Neural cell (in vitro differentiated cells): ENCODE results near the gene SLC11A2. TPM values are rescaled to one million over a fixed set of nuclear protein-coding genes. Genes with fewer than 3 reads are reported as not detected.

Experiments used
- H2AFZ ChIP-seq: fragments of 200-600, 300-800 bp; sonication (generic), shearing (Covaris generic); 2 replicates; pipeline ENCODE4 v1.6.0; 2014; ENCODE audit warnings: low read depth, mild to moderate bottlenecking, antibody characterized with exemption, low read length, moderate library complexity
- H3F3A ChIP-seq: fragments of 200-600 bp; shearing (Covaris generic); 2 replicates; pipeline ENCODE4 v1.6.1; 2016; ENCODE audit warnings: mild to moderate bottlenecking, moderate library complexity, mixed read lengths, antibody characterized with exemption, low read length; ENCODE audit not compliant: insufficient read depth, poor library complexity, severe bottlenecking
- H3K27ac ChIP-seq: fragments of 200-600, 300-800 bp; sonication (generic), shearing (Covaris generic); 2 replicates; pipeline ENCODE4 v1.5.1; 2014; ENCODE audit warnings: mild to moderate bottlenecking, low read length, moderate library complexity
- H3K27me3 ChIP-seq: fragments of 300-800, 200-600 bp; sonication (generic), shearing (Covaris generic); 2 replicates; pipeline ENCODE4 v1.6.0; 2014; ENCODE audit warnings: mild to moderate bottlenecking, low read depth, low read length, moderate library complexity; ENCODE audit not compliant: insufficient read depth
- H3K36me3 ChIP-seq: fragments of 300-800, 200-600 bp; sonication (generic), shearing (Covaris generic); 2 replicates; pipeline ENCODE4 v1.5.1; 2014; ENCODE audit warnings: mild to moderate bottlenecking, antibody characterized with exemption, low read length, moderate library complexity; ENCODE audit not compliant: insufficient read depth
- H3K4me2 ChIP-seq: fragments of 300-800, 200-600 bp; sonication (generic), shearing (Covaris generic); 2 replicates; pipeline ENCODE4 v1.6.0; 2014; ENCODE audit warnings: mild to moderate bottlenecking, low read length
- H3K4me3 ChIP-seq: fragments of 300-800, 200-600 bp; sonication (generic), shearing (Covaris generic); 2 replicates; pipeline ENCODE4 v1.5.1; 2014; ENCODE audit warnings: mild to moderate bottlenecking, low read length, moderate library complexity
- H3K79me2 ChIP-seq: fragments of 200-600 bp; shearing (Covaris generic); replicated peaks from 2 replicates; pipeline ENCODE4 v1.6.0; 2014; ENCODE audit warnings: mild to moderate bottlenecking, low read length, moderate library complexity; ENCODE audit not compliant: insufficient read depth
- H3K9ac ChIP-seq: fragments of 300-800, 200-600 bp; sonication (generic), shearing (Covaris generic); 2 replicates; pipeline ENCODE4 v1.6.1; 2016; ENCODE audit warnings: mild to moderate bottlenecking, low read length, mixed read lengths
- H3K9me2 ChIP-seq: fragments of 200-600 bp; shearing (Covaris generic); 2 replicates; pipeline ENCODE4 v1.6.1; 2016; ENCODE audit warnings: mild to moderate bottlenecking, low read length, mixed read lengths; ENCODE audit not compliant: insufficient read depth
- H3K9me3 ChIP-seq: fragments of 200-600, 300-800 bp; sonication (generic), shearing (Covaris generic); 2 replicates; pipeline ENCODE4 v1.6.1; 2016; ENCODE audit warnings: mild to moderate bottlenecking, mixed run types, low read length, moderate library complexity, mixed read lengths
- H4K20me1 ChIP-seq: fragments of 200-600 bp; shearing (Covaris generic); 2 replicates; pipeline ENCODE4 v1.6.1; 2016; ENCODE audit warnings: mild to moderate bottlenecking, mixed run types; ENCODE audit not compliant: insufficient read depth
- CTCF ChIP-seq: fragments of 450-650 bp; IDR thresholded peaks from 2 replicates; pipeline ENCODE4 v1.5.1; 2014; ENCODE audit warnings: antibody characterized with exemption, mild to moderate bottlenecking, moderate library complexity; ENCODE audit not compliant: poor library complexity, severe bottlenecking
- EP300 ChIP-seq: fragments of 450-650 bp; conservative IDR thresholded peaks from 2 replicates; pipeline ENCODE4 v1.6.1; 2014; ENCODE audit warnings: antibody characterized with exemption, mild to moderate bottlenecking, moderate library complexity; ENCODE audit not compliant: poor library complexity, severe bottlenecking
- EZH2 ChIP-seq: fragments of 200-600, 300-800 bp; shearing (Covaris generic), sonication (generic); IDR thresholded peaks from 2 replicates; pipeline ENCODE4 v1.6.1; 2014; ENCODE audit warnings: antibody characterized with exemption, low read length, borderline replicate concordance, mild to moderate bottlenecking; ENCODE audit not compliant: insufficient read depth, poor library complexity, severe bottlenecking
- MXI1 ChIP-seq: fragments of 450-650 bp; conservative IDR thresholded peaks from 2 replicates; pipeline ENCODE4 v1.6.1; 2014; ENCODE audit warnings: antibody characterized with exemption, mild to moderate bottlenecking; ENCODE audit not compliant: poor library complexity, severe bottlenecking
- POLR2AphosphoS5 ChIP-seq: IDR thresholded peaks from 2 replicates; pipeline ENCODE4 v1.6.1; 2012
- RAD21 ChIP-seq: fragments of 450-650 bp; conservative IDR thresholded peaks from 2 replicates; pipeline ENCODE4 v1.6.1; 2014; ENCODE audit warnings: antibody characterized with exemption, mild to moderate bottlenecking, moderate library complexity
- REST ChIP-seq: IDR thresholded peaks from 2 replicates; pipeline ENCODE4 v1.6.1; 2012; ENCODE audit warnings: borderline replicate concordance
- SMC3 ChIP-seq: fragments of 450-650 bp; conservative IDR thresholded peaks from 2 replicates; pipeline ENCODE4 v1.6.1; 2014; ENCODE audit warnings: antibody characterized with exemption, mild to moderate bottlenecking, moderate library complexity; ENCODE audit not compliant: poor library complexity
- TAF1 ChIP-seq: IDR thresholded peaks from 2 replicates; pipeline ENCODE4 v1.6.1; 2012; ENCODE audit warnings: low read depth
- polyA plus RNA-seq: library from polyadenylated mRNA; depleted of rRNA; stranded (reverse); fragments of >200 nt; gene quantifications from 2 replicates; pipeline ENCODE4 v1.2.3, GENCODE V29; 2014

The SLC11A2 gene
- polyA plus RNA-seq, 1 donor from 2014 or later: 62.3 TPM

- Histone ChIP-seq H3K4me3 (no peak overlapping the region), H3K9me3 (no peaks in the 10 kb centered on the region), H3K36me3 (no peaks in the 10 kb centered on the region), H3K27ac (no peak overlapping the region), H3K27me3 (no peaks in the 10 kb centered on the region), H3K4me2 (no peak overlapping the region), H3K79me2 (peaks cover 12% of the 10 kb centered on the region), H3K9ac (no peak overlapping the region), H2AFZ (no peak overlapping the region), H4K20me1 (no peaks in the 10 kb centered on the region), H3F3A (no peaks in the 10 kb centered on the region), H3K9me2 (no peaks in the 10 kb centered on the region)
- TF ChIP-seq POLR2AphosphoS5: no peak
- no peak for TF ChIP-seq RAD21
- no peak for TF ChIP-seq TAF1
- TF ChIP-seq EP300: no peak
- no peak for TF ChIP-seq REST
- TF ChIP-seq EZH2: no peak
- no peak for TF ChIP-seq CTCF
- TF ChIP-seq SMC3: no peak
- TF ChIP-seq MXI1: no peak
These were observed 12.7 kb downstream of the SLC11A2 start for GRCh38 chr12:51013441-51013840.

GRCh38 chr12:51012570-51013236 is 13.5 kb downstream of the SLC11A2 start:
- no peaks in the 10 kb centered on the region for H3F3A ChIP-seq
- no peak overlapping the region for H3K9ac ChIP-seq
- no peak overlapping the region for H3K4me3 ChIP-seq
- no peaks in the 10 kb centered on the region for H3K9me3 ChIP-seq
- no peak overlapping the region for H3K4me2 ChIP-seq
- H3K27me3 ChIP-seq: no peaks in the 10 kb centered on the region
- no peaks in the 10 kb centered on the region for H4K20me1 ChIP-seq
- H3K27ac ChIP-seq: no peak overlapping the region
- H2AFZ ChIP-seq: no peak overlapping the region
- H3K79me2 ChIP-seq: peaks cover 6% of the 10 kb centered on the region
- no peaks in the 10 kb centered on the region for H3K9me2 ChIP-seq
- no peak for TF ChIP-seq SMC3
- TF ChIP-seq CTCF: no peak
- TF ChIP-seq EZH2: no peak
- no peak for TF ChIP-seq REST
- no peak for TF ChIP-seq EP300
- no peak for TF ChIP-seq TAF1
- no peak for TF ChIP-seq RAD21
- TF ChIP-seq POLR2AphosphoS5: no peak
- TF ChIP-seq MXI1: no peak
- H3K36me3 ChIP-seq: no peaks in the 10 kb centered on the region
